Cardiac septum (tissue), 1 donor: Measurements from ENCODE around the gene ZMYND19. TPM values are rescaled to one million over a fixed set of nuclear protein-coding genes. Genes with fewer than 3 reads are reported as not detected.
"Not testable (repeated sequence)": the region's sequence is repeated elsewhere in the genome, so short reads cannot be mapped to it uniquely, and the experiment has no call there.

Experiments used
- DNase-seq: peaks from one replicate; pipeline ENCODE4 v3.0.0-alpha.2; 2020; ENCODE audit warnings: low spot score
- intact Hi-C: fragments of 100-400 bp; cut with DNase I; formaldehyde crosslinking; loops from one replicate; pipeline ENCODE4 v1.14.0; 2022
- long read RNA-seq: library from polyadenylated mRNA; unstranded; transcript quantifications from one replicate; pipeline ENCODE4 v2.0.0, GENCODE V29; 2021
- total RNA-seq: library from RNA; stranded (reverse); fragmentation: NEBNext Ultra II Directional; extraction: Animal tissue kit (Norgen Biotek cat#: 25700); gene quantifications from one replicate; pipeline ENCODE4 v1.2.1, GENCODE V29; 2021
- donor health status: DM: no; HTN: no; CAD: no.

ZMYND19 gene
- 11.2 TPM for total RNA-seq
- long read RNA-seq, transcript ZMYND19-201 (6 exons, 1,375 nt), result major isoform, 13 of 25 reads
- long read RNA-seq, partial matches to known transcripts, result 2 of 25 reads
- long read RNA-seq, other reads (novel, unspliced or antisense), result 10 of 25 reads

DNA sequence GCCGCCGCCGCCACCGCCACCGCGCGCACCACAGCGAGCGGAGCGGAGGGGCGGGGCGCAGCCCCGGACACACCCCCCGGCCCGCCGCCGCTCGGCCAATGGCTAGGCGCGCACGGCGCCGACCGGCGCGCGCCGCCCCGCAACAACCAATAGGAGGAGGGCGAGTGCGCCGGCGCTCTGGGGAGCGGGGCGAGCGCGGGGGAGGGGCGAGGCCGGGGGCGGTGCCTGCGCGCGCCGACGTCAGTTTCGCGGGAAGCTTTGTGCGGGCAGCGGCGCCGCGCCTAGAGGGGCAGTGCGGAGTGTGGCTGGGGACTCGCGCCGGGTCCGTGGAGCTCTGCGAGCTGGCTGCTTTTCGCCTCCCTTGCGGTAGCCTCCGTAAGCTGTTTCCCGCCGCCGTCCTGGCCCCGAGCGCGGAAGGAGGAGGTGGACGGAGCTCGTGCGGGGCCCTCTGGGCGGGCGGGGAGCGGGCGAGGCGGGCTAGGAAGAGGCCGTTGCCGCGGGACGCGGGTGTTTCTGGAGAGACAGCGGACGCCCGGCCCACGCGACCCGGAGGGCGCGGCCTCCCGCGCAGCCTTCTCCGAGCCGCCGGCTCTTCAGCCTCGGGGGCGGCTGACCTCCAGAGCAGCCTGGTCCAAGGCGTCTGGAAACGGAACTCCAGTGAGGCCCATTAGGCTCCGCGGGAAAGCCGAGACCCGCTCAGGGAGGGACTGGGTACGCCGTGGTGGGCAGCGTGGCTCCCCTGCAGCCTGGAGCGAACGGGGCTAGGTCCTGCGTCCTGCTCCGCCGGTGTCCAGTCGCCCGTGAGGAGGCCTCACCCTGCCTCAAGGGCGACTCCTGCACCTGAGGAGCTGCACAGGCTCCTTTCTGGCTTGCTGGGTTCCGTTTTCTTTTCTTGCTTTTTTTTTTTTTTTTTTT is at the start of gene ZMYND19:
ZMYND19 (minus strand) TSS at position 44 of the 915 bp plus-strand sequence. CDS start 249 bp downstream, outside the sequence.
- DNase-seq, result peak; percentile 95
- intact Hi-C loops, result no loop called here

DNA sequence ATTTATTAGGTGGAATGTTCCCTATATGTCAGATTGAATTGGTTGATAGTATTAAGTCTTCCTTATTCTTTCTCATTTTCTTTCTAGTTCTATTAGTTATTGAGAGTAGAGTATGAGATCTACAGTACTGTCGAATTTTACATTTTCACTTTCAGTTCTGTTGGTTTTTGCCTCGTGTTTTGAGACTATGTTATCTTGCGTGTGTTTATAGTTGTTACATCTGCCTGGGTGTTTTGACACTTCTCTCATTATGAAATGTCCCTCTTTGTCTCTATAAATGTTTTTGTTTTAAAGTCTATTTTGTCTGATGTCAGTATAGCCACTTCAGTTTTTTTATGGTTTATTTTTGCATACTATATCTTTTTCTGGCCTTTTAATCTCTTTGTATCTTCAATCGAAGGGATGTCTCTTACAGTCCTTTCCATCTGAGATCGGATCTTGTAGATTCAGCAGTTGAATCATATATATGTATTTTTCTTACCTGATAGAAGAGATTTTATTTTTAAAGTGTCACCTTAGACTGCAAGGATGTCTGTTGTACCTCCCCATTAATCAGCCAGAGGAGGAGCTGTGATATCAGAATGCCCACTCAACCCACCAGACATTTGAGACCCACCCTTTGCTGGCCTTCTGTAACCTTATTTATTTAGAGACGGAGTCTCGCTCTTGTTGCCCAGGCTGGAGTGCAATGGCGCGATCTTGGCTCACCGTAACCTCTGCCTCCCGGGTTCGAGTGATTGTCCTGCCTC is 49.2 kb upstream of the ZMYND19 start:
- no peak for DNase-seq
- intact Hi-C loops, result no loop called here

DNA sequence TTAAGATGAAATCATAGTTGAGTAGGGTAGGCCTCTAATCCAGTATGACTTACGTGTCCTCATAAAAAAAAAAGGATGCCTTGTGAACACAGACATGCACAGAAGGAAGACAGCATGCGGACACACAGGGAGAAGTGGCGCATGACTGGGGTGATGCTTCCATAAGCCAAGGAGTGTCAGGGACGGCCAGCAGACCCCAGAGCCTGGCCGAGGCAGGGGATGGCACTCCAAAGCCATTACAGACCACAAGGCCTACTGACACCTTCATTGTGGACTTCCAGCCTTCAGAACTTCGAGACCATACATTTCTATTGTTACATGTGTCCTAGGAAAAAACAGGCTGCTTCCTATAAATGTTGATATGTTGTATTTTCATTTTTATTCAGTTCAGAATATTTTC is 48.4 kb upstream of the ZMYND19 start:
- no peak for DNase-seq
- intact Hi-C loops, result no loop called here

DNA sequence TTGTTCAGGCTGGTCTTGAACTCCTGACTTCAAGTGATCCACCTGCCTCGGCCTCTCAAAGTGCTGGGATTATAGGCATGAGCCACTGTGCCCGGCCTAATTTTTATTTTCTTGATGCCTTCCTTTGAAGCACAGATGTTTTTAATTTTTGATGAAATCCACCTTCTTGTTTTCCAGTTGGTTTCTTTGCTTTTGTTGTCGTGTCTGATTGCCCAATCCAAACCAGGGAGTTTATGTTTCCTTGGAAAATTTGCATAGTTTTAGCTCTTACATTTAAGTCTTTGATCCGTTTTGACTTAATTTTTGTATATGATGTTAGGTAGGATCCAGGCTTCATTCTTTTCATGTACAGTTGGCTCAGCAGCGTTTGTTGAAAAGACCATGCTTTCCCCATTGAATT is 43.7 kb upstream of the ZMYND19 start:
- intact Hi-C loops, result no loop called here
- no peak for DNase-seq

DNA sequence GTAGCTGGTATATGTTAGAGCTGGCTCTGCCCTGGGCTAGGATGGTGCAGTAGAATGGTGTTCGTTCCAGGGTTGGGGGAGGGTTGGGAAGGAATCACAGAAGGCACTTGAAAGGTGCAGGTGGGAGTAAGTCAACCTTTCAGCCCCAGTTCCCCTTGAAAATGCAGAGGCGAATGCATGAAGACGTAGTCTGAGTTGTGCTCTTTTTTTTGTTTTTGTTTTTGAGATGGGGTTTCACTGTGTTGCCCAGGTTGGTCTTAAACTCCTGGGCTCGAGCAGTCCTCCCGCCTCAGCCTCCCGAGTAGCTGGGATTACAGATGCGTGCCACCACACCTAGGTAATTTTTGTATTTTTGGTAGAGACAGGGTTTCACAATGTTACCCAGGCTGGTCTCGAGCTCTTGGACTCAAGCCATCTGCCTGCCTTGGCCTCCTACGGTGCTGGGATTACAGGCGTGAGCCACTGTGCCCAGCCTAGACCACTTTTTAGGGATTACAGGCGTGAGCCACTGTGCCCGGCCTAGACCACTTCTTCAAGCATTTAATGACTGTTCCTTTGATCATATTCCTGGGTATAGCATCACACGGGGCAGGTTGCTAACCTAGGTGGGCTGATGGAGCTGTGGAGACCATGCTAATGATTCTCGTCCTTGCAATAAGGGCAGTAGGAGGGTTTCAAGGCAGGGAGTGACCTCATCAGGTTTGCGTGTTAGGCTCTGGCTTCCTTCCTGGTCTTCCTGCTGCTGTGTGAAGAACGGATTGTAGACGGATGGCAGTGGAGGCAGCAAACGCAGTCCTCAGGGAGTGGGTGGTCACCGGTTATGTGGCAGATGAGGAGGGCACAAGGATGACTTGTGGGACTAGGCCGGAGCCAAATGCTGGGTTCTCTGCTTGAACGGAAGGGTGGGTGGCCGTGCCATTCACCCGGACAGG is 42.2 kb upstream of the ZMYND19 start:
- intact Hi-C loops, result no loop called here
- no peak for DNase-seq

DNA sequence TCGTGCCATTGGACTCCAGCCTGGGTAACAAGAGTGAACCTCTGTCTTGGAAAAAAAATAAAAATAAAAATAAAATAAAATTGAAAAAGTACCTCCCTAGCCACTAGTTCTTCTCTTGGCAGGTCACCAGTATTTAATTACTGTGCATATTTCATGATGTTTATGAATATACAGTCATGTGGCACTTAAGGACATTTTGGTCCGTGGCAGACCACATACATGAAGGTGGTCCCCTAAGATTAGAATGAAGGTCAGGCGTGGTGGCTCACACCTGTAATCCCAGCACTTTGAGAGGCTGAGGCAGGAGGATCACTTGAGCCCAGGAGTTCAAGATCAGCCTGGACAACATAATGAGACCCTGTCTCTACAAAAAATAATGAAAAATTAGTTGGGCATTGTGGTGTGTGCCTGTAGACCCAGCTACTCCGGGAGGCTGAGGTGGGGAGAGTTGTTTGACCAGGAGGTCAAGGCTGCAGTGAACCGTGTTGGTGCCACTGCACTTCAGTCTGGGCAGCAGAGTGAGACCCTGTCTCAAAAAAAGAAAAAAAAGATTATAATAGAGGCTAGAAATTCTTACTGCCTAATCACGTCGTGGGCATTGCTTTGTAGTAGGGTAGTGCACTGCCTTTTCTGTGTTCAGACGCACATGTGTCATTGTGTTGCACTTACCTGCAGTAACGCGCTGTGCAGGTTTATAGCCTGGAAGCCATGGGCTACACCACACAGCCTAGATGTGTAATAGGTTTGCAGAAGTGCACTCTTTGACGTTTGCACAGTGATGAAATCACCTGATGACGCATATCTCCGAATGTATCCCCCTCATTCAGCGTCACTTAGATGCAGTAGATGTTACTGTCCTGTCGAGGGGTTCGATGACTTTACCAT is 41.3 kb upstream of the ZMYND19 start:
- DNase-seq, result no peak
- intact Hi-C loops, result no loop called here

DNA sequence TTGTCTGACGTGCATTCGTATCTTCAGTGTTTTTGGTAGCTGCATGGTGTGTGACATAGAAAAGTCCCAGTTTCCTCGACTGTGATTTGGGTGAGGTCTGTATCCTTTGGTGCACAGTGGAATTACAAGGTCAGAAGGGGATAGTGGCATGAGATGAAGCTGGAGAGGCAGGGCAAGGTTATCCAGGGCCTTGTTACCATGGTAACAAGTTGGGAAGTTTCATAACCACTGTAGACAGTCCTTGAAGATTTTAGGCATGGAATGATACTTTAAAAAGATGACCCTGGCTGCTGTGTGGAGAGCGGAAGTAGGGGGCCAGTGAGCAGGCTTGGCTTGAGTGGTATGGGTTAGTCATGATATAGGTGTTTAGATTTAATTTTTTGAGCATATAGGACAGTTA is 40.4 kb upstream of the ZMYND19 start:
- DNase-seq, result no peak
- intact Hi-C loops, result no loop called here

DNA sequence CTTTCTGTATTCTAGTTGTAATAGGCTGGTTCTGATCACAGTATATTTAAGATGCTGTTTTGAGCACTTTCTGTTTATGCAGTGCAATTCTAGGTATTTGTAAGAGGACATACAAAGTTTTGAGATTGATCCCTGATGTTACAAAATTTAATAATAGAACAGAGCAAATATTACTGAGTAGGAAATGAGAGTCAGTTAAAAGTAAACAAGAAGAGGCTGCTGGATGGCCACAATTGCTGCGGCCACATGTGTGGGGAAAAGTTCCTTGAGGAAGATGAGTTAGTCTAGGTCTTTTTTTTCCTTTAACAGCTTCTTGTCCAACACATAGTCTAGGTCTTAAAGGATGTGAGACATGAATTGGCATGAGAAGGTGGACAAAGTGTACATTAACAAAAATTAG is 39.8 kb upstream of the ZMYND19 start:
- DNase-seq, result no peak
- intact Hi-C loops, result no loop called here

DNA sequence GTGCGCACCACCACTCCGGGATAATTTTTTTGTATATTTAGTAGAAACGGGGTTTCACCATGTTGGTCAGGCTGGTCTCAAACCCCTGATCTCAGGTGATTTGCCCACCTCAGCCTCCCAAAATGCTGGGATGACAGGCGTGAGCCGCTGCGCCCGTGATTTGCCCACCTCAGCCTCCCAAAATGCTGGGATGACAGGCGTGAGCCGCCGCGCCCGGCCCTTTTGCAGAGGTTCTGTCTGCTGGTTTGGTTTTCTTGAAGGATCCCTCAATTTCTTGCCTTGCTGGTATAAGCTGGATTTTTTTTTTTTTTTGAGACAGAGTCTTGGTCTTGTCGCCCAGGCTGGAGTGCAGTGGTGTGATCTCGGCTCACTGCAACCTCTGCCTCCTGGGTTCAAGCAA is 37.1 kb upstream of the ZMYND19 start:
- not testable (repeated sequence) for DNase-seq

DNA sequence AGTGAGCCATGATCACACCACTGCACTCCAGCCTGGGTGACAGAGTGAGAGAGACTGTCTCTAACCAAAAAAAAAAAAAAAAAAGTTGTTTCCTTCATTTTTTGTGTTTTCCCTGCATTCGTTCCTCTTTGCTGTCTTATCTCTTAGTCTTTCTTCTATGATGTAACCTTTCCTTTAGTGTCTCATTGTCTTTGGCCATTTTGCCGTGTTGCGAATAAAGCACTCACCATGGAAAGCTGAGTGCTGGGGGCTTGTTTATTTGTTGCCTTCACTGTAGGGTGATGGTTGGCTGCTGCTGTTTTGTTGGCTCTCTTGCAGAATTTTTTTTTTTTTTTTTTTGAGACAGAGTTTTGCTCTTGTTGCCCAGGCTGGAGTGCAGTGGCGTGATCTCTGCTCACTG is 36.2 kb upstream of the ZMYND19 start:
- intact Hi-C loops, result no loop called here
- DNase-seq, result no peak

More for the DNA sequence above, 37.1 kb upstream of the ZMYND19 start:
- intact Hi-C loops, result not testable (repeated sequence)

DNA sequence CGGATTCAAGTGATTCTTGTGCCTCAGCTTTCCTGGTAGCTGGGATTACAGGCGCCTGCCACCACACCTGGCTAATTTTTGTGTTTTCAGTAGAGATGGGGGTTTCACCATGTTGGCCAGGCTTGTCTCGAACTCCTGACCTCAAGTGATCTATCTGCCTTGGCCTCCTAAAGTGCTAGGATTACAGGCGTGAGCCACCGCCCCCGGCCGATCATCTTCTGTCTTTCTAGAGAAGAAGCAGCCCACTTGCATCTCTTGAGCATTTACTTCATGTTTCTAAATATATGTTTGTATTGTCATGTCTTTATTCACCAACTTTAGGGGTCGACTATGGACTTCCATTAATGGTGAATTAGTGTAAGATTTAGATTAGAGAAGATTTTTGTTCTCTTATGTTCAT is 31.9 kb upstream of the ZMYND19 start:
- DNase-seq, intact Hi-C loops: not testable (repeated sequence)

DNA sequence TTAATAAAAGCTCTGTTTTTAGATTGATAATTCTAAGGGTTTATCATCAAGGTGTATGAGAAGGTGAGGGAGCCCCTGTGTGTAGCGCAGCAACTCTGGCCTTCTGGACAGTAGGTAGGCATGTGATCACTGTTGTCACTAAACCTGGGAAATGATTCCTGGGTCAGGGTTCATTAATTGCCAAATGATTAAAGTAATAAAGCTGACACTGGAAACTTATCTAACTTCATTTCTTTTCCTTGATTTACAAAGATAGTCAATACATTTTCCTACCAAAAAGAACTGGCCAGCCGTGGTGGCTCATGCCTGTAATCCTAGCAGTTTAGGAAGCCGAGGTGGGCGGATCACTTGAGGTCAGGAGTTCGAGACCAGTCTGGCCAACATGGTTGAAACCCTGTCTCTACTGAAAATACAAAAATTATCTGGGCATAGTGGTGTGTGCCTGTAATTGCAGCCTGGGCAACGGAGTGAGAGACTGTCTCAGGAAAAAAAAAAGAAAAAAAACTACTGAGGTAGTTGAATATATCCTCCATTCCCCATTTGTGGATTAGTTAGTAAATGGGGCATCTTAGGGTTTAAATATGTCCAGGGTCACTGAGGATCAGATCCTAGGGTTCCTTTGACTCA is 30.9 kb upstream of the ZMYND19 start:
- intact Hi-C loops, result no loop called here
- DNase-seq, result no peak

DNA sequence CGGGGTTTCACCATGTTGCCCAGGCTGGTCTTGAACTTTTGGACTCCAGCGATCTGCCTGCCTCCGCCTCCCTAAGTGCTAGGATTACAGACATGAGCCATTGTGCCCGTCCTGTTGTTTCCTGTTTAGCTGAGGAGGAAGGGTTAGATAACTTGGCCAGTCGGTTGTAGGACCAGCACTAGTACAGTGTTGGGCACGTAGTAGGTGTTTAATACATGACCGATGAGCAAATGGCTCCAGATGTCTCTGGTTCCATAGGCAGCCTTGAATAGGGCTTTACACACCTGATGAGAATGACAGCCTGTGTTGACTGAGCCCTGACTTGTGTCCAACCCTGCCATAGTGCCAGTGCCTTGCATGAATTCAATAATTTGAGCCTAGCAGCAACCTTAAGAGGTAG is 30.3 kb upstream of the ZMYND19 start:
- no peak for DNase-seq
- intact Hi-C loops, result no loop called here

DNA sequence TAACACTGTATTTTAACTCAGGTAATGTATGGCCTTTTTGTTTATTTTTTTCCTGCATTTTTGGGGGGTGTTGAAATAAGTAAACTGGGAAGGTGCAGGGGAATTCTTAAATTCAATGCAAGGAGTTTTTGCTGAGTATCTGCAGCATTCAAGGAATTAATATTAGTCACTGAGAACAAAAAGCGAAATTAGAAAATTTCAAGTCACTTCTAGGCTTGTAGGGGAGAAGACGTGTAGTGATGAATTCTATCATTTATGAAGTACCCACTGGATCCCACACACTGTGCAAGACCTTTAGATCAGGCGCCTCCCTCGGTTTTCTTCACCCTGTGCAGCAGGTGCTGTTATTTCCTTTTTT is 29.7 kb upstream of the ZMYND19 start:
- no peak for DNase-seq
- intact Hi-C loops, result no loop called here

DNA sequence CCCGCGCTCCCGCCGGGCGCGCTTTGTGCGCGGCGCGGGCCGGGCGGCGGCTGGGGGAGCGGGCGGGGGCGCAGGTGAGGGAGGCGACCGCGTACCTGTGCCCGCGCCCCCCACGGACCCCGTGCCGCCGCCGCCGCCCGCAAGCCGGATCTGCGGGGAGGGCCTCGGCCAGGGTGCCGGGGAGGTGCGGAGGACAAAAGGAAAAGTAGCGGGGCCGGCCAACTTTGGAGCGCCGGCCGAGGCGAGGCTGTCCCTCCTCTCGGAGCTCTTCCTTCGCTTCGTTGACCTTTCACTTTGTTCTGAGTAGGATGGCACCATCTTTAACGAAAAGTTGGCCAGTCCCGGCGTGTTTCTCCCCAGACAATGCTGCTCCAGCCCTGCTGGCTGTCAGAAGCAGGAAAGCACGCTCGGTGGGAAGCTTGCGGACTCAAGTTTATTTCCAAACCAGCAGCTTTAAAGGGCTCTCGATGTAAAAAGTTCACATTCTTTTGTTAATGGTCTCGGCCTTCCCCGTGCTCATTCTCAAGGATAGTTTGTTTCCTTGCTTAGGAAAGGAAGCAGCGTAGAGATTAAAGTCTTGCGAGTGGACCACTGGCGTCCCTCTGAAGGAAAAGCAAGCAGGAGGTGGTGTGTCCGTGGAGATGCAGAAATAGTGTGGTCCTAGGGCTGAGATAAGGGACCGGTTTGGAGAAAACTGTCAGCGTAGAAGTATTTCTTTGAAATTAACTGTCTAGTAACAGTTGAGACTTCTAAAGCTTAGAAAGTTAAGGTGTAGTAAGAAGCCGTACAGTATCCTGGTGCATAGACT is 29.1 kb upstream of the ZMYND19 start:
- intact Hi-C loops, result no loop called here
- DNase-seq, result no peak

DNA sequence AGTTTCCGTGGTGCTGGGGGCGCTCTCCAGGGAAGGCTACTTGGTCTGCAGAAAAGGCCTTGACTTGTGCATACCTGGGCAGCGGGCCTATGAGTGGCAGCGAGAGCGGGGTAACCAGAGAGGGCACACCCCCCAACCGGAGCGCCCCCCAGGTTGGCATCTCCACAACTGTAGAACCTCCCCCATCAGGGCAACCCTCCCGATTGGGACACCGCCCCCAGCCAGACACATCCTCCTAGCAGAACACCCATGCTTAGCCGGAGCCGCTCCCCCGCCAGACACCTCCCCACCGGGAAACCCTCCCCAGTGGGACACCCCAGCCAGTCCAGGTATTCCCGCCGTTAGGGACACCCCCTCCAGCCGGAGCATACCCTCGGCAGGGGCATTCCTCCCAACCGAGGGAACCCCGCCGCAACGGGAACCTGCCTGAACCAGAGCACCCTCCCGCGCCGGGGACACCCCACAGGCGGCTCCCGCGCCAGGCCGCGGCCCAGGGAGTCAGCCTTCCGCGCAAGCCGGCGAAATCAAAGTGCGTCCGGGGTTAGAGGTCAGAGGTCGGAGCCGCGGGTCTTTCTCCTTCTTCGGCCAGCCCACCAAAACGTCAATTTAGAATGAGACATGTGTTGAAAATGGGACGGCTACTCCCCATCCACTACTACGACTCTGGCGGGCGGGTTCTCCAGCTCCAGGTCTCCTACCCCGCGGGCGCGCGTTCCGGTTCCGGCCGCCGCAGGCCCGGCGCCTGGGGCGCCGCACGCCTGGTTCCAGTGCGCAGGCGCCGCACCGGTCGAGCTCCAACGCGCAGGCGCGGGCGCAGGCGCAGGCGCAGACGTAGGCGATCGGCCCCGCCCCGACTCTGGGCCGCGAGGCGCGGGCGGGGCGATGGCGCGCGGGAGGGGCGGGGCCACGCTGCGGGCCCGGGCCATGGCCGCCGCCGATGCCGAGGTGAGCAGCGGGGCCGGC is 28.1 kb upstream of the ZMYND19 start, which contains the start of gene EHMT1:
EHMT1 (plus strand) TSS at position 901 of the 963 bp plus-strand sequence; CDS start at position 925, 24 bp downstream.
- peak; percentile 94 for DNase-seq
- intact Hi-C loops, result no loop called here
